ENCODE results near the gene C1QTNF12.

DNA sequence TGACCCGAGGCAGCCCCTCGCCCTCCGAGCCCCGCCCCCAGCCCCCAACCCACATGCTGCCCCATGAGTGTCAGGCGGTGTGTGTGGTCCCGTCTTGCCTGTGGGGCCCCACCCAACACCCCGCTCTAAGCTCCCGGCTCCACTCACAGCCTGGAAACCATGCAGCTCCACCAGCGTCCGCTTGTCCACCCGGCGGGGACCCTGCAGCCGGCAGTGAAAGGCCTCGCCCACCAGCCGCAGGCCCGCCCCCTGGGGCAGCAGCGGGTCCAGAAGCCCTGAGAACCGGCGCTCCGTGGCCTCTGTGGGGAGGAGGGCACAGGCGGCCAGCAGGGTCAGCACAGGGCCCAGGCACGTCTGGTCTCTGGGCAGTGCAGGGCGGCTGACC, 2.7 kb downstream of the C1QTNF12 start:
- TF ChIP-seq, protein P1, sequence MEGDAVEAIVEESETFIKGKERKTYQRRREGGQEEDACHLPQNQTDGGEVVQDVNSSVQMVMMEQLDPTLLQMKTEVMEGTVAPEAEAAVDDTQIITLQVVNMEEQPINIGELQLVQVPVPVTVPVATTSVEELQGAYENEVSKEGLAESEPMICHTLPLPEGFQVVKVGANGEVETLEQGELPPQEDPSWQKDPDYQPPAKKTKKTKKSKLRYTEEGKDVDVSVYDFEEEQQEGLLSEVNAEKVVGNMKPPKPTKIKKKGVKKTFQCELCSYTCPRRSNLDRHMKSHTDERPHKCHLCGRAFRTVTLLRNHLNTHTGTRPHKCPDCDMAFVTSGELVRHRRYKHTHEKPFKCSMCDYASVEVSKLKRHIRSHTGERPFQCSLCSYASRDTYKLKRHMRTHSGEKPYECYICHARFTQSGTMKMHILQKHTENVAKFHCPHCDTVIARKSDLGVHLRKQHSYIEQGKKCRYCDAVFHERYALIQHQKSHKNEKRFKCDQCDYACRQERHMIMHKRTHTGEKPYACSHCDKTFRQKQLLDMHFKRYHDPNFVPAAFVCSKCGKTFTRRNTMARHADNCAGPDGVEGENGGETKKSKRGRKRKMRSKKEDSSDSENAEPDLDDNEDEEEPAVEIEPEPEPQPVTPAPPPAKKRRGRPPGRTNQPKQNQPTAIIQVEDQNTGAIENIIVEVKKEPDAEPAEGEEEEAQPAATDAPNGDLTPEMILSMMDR (IDR thresholded peaks at IDR 0.05), result no peak
- TF ChIP-seq POLR2A (IDR thresholded peaks at IDR 0.05), result no peak

All from Peyer's patch (tissue), 4 donors.